Right renal pelvis (tissue), 4 donors: ENCODE measurements around the gene VARS1. TPM values are rescaled to one million over a fixed set of nuclear protein-coding genes. Genes with fewer than 3 reads are reported as not detected.
"Not testable (repeated sequence)": the region's sequence is repeated elsewhere in the genome, so short reads cannot be mapped to it uniquely, and the experiment has no call there.

Source experiments
- DNase-seq, 4 donors: peaks; one replicate each; pipeline ENCODE4 v3.0.0-alpha.2; 2013; ENCODE audit warnings: low read depth in 4 of 4, low spot score in 3 of 4, missing footprints in 1 of 4
- polyA plus RNA-seq, 4 donors: library from polyadenylated mRNA; unstranded; fragments of 120-200 nt; gene quantifications; one replicate each; pipeline ENCODE4 v1.2.1, GENCODE V29; 2013; ENCODE audit not compliant: insufficient read length in 4 of 4

Gene VARS1
- polyA plus RNA-seq, 4 donors: 56.8 to 59.8 (median 59.0) TPM

DNA sequence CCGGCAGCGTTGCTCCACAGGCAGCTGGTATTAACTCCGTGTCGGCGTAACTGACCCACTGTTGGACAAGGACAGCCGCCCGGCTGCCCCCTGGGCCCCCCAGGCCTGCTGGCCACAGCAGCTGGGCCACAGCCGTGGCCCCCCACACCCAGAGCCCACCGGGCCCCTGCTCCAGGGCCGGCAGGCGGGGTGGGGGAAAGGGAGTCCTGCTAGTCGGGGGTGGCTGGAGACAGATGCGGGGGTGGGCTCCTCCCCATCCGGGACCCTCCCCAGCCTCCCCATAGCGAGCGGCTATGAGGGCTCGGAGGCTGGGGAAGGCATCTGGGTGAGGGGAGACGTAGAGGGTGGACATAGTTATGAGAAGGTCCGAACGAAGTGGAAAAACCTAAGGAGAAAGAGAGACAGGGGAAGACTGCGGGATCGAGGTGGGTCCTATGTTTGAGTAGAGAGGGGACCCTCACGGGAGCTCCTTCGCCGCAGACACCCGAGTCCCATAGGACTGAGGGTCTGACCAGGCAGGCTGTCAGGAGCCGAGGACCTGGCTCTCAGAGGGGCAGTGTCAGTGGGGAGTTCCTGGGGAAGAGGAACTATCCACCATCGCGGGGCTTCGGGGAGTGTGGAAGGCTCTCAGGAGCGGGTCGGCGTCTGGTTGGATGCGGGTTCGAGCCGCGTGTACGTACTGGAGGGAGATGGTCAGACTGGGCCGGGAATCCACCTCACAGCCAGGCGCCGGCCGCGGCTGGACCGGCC lies 511 bp downstream of the VARS1 start:
- DNase-seq: no peak

DNA sequence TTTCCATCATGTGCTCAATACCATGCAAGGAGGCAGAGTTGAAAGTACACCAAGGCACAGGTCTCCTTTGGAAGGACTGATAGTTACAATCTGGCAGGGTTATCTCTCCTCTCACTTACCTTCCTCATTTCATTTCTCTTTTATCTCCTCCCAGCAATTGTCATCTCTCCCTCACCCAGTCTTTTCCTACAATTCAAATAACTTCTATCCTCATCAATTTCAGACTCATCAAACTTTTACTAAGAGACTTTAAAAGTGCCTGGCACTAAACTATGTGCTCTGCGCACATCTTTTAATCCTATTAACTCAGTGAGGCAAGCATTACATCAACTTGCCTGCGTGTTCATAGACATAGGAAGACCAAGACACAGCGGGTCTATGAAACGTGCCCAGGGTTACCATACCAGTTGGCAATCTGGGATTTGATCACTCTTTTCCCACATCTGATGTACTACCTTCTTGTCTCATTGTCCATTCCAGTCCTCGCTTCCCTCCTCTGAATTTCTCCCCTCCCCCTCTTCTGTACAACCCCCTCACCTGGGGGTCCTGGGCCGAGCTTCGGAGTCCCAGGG lies 1.2 kb downstream of the VARS1 start:
- no peak for DNase-seq

DNA sequence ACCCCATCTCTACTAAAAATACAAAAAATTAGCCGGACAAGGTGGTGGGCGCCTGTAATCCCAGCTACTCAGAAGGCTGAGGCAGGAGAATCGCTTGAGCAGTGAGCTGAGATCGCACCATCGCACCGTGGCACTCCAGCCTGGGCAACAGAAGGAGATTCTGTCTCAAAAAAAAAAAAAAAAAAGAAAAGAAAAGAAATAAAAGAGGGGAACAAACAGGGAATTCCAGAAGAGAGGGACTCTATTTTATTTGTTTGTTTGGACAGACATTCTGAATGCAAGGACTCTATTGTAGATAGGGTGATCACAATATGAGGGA lies 1.7 kb downstream of the VARS1 start:
- DNase-seq: not testable (repeated sequence)

DNA sequence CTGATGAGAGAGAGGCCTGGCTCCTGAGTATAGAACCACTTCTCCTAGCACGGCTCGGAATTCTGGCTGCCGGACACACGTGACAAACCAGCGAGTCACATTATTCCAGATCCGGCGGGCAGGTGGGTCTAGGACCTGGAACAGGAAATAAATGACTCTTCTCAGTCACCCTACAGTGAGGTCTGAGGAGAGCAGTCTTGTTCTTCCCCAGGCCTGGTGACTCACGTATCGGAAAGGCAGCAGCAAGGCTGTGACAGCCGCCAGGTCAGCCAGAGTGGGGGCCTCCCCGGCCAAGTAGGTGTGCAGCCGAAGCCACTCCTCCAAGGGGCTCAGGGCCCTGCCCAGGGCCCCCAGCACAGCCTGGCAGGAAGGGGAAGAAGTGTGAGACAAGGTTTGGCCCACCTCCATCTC lies 2.8 kb downstream of the VARS1 start:
- no peak for DNase-seq

DNA sequence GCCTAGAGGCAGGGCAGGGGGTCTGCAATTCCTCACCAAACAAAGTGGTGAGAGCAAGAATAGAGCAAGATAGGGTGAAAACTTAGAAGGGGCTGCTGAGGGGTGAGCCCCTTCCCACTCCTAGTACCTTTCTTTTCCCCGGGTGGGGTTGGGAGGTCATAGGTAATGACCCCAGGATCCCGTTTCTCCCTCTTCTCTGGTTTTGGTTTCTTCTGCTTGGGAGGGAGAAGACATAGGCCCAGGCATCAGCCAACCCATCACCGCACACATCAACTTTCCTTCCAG lies 3.5 kb downstream of the VARS1 start:
- no peak for DNase-seq

DNA sequence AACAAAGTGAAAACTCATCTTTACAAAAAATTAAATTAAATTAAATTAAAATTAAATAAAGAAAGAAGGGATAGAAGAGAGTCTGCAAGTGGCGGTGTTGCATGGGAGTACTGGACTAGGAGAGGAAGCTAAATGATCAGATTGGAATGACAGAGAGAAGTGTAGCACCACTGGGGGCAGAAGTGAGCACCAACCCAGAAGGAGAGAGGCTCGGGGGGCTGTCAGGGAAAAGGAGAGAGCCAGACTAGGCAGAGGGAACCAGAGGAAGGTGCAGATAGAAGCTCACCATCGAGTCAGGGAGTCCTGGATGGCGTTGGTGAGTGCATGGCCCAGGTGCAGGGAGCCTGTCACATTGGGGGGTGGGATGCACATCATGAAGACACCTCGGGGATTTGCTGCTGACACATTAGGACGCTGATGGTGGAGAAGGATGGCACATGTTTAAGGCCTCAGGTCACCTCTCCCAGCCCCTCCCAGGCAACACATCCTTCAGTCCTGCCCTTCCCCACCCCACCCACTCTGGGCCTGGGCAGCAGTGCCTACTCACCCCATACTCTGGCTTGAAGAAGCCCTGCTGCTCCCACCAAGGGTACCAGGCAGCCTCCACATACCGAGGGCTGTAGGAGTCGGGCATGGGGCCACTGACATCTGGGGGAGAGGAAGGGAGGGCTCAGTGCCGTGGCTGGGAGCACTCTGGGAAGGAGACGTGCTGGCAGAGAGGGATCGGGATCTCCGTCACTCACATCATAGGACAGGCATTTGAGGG lies 4.0 kb downstream of the VARS1 start:
- peak in 2 of 4 donors; percentile 51 to 55 for DNase-seq

DNA sequence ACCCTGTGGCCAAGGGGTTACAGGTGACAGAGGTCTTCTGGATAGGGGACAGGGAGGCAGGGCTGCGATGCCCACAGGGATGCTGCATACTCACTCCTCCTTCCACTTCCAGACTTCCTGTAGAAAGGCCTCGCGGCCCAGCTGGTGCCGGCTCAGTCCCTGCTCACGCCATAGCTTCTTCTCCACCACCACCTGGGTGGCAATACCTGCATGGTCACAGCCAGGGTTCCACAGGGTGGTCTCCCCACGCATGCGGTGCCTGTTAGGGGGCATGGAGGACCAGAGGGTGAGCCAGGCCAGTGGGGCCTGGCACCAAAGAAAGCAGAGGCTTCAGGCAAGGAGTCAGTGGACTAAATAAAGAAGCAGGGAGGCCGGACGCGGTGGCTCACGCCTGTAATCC lies 10.1 kb downstream of the VARS1 start:
- DNase-seq: no peak

DNA sequence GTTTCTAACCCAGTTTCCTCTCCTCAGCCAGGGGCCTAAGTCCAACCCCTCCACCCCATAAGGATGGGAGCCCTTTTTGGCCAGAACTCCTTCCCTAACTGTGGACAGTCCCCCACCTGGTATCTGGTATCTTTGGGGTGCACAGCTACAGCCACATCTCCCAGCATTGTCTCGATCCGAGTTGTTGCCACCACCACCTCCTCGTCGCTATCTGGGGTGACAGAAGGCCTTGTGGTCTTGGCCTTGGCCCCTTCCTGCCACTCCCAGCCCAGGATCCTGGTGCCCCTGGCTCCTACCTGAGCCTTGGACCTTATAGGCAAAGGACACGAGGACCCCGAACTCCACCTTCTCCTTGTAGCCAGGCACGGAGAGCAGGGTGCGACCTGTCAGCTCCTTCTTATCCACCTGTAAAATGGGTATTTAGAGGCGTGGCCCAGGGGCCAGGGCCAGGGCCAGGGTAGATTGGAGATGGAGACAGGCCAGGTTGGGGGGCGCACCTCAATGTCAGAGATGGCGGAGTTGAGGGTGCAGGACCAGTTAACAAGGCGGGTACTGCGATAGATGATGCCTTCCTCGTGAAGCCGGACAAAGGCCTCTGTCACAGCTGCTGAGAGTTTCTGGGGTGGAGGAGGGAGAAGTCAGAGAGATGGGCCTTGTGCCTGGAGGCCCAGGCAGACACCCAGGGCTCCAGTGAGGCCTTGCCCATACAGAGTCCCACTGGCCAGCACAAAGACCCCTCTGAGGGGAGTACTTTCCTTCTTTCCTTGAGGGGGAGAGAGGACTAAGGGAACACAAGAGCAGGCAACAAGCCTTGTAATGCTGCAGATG lies 11.2 kb downstream of the VARS1 start:
- no peak for DNase-seq

DNA sequence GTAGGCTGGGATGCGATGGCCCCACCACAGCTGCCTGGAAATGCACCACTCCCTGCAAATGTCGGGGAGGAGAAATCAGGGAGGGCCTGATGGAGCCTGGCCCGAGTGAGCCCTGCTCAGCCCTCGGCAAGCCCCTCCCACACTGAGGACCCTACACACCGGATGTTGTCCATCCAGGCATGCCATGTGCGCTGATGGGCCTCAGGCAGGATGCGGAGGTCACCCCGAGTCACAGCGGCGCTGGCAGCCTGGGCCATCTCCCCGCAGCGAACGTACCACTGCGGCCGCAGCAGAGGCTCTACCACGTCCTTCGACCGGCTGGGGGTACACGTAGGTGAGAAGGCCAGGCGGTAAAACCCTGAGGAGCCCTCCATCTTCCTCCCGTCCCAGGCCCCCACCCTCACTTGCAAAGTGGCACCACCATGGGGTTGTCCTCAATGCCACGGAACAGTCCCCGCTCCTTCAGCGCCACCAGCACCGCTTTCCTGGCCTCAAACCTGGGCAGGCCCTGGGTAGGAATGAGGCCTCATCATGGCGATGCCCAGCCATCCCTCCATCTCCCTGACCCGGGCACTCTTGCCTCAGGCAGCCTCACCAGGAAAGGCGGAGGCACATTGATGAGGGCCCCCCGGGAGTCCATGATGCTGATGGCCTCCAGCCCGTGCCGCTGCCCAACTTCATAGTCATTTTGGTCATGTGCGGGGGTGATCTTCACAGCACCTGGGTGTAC lies 13.3 kb downstream of the VARS1 start:
- no peak for DNase-seq

DNA sequence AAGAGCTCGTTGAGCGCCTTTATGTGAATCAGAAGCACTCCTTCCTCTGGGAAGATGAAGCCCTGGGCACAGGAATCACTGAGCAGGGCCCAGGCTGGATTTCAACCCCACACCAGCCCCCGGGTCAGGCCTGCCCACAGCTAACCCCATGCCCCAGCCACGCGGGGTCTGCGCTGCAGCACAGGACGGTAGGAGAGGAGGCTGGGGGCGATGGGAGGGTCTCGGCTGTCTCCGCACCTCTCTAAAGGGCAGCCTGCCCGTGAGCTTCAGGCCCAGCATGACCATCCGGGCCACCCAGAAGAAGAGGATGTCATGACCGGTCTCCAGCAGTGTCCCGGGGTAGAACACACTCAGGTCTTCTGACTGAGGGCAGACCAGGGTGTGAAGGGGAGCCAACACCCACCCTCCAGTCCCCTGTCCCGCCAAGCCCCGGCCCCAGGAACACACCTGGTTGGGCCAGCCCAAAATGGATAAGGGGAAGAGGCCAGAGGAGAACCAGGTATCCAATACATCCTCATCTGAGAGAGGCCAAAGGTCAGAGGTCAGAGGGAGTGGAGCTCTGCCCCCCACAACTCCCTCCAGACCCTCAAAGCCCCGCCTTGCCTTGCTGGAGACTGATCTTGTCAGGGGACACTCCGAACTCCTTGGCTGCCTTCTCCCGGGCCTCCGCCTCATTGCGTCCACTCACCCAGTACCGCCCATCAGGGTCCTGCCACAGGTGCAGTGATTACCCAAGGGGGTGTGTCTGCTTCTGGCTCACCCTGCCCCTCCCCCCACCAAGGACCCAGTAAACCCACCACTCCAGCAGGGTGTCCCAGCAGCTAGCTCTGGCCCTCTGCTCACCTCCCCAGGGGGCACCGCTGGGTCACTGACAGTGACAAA lies 14.1 kb downstream of the VARS1 start:
- no peak for DNase-seq

DNA sequence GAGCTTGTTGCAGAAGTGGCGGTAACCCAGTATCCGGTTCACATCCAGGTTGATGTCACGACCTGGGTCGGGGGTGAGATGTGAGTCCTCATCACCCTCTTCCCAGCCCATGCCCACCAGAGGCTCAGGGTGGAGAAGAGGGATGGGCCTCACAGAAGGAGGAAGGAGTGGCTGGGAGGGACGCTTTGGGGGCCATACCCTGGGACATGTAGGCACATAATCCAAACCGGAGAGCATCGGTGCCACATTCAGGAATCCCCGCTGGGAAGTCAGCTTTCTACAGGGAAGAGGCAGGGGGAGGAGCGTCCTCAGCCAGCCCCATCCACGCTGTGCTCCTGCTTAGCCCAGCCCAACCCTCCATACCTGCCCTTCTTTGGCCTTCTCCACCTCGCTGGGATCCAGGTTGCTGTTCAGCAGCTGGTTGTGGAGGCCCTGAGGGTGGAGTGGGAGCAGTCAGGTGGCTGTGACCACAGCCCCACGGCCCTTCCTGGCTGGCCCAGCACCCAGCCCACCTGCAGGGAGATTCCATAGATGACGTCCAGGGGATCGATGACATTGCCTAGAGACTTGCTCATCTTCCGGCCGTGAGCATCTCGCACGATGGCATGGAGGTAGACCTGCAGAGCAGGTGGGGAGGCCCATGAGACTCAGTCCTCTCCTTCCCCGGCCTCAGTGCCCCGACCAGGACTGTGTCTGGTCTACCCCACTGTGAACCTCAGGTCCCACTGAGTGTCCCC lies 14.9 kb downstream of the VARS1 start:
- no peak for DNase-seq

DNA sequence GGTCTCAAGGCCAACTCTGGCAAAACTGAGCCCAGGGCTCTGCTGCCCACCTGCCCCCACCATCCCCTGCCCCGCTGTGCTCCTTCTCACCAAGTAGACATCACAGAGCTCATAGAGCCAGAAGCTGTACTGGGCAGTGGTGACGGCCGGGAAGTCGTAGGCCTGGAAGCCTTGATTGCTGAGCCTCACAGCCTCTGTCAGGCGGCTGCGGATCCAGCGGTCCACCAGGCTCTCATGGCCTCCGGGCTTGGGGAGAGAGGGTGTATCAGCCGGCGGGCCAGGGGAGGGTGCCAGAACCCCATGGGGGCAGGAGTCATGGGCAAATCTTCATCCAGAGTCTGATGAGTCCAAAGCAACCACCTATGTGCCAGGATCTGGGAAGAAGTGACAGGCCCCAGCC lies 15.6 kb downstream of the VARS1 start:
- DNase-seq: no peak

DNA sequence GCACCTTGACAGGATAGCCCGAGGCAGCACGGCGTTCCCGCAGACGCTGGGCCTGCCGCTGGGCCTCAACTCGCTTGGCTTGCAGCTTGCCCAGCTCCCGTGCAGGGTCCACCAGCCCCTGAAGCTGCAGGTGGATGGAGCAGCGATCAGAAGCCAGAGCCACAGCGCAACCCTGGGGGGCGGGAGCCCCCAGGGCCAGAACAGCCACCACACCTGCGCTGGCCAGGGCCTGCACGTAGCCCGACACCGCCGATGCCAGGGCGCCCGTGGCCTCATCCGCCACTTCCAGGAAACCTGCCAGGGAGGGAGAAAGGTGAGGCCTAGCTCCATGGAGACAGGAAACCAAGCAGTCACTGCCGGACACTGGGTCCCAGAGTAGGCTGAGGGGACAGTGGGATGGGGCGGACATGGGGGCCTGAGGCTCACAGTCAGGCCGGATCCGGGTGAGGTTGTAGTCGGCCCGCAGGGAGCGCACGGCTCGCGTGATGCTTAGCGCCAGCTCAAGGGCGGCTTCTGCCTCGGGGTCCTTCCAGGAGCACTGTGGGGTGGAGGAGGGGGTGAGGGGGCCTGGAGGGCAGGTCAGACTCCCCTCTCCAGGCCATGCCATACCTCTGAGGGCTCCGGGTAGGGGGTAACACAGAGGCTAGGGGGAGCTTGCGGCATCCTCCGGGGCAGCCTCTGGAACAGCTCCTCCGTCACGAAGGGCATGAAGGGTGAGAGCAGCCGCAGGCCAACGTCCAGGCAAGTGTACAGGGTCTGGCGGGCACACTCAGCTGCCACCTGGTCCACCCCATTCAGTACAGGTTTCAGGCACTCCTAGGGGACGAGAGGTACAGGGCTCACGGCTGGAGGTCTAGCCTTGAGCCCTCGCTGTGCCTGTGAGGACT lies 16.3 kb downstream of the VARS1 start:
- DNase-seq: no peak

DNA sequence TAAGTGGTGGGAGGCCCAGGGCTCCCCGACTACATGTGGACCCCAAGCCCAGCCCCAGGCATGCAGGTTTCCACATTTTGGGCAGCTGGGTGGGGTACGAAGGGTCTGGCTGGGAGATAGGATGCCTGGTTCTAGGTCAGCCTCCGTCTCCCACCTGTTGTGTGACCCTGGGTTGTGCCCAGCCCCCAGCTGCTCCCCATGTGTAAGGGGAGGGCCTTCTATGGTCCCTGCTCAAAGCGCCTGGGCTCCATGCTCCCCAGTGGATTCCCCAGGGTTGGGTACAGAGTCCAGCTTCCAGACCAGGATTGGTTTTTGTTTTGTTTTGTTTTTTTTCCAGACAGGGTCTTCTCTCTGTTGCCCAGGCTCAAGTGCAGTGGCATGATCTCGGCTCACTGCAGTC lies 17.4 kb downstream of the VARS1 start:
- DNase-seq: no peak

DNA sequence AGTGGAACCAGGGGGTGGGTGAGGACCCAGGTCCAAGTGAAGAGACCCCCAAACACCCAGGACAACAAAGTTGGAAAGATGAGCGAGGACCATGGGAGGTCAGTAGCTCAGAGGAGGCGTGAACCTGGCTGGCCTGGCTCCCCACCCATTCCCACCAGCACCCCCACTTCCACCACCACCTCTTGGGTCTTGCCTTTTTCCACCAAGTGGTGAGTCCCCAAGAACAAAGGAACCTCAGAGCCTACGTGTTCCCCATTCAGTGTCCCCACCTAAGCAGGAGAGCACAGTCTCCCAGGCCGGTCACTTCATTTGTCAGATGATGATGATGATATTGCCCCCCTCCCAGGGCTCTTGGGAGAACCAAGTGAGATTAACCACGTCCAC lies 17.9 kb downstream of the VARS1 start:
- DNase-seq: no peak

DNA sequence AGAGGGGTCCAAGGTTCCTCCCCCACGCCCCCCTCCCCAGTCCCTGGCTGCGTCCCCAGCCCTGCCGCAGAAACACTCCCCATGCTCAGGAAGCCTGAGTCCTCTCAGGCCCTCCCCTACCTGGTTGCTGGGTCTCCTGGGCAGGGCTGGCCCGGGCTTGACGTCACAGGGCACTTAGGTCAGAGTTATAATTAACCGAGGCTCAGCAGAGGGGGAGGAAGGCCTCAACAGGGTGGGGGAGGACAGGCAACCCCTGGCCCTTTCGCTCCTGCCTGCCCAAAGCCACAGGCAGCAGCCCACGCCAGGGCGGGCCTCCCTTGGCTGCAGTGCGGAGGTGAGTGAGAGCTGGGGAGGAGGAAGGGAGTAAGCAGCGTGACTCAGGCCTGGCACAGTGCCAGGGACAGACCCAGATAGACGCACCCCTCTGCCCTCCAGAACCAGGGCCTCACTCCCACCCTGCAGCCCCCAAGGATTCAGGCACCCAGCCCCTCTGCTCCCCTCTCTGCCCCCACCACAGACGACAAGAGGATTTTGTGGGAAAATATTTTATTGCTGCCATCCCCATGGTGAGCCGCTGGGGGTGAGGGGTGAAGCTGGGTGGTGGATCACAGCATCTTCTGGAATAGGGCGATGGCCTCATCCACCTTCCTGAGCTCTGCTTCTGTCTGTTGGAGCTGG lies 18.4 kb downstream of the VARS1 start, which contains the start of gene VWA7:
TSS of gene VWA7 (minus strand) at position 340 of the 678 bp plus-strand sequence. CDS start 549 bp downstream, outside the sequence.
- peak; percentile 67 to 85 (median 71) for DNase-seq

DNA sequence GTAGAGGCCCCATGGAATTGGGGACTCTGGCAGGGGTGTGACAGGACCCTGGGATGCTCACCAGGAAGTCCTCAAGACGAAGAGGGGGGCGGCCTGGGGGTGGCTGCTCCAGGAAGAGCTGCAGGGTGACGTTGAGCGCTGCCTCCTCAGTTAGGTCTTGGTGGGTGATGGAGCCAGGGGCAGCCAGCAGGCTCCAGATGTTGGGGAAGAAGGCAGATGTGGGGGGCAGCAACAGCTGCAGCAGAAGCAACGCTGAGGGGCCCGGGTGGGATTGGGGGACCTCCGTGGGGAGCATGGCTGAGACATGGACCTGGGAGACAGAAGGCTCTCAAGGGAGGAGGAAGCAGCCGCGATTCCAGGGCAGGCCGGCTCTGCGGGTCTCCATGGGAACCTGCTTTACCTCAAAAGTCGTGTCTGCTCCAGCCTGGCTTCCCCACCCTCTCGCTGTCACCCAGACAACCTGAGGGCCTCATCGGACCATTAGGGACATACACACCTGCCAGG lies 19.0 kb downstream of the VARS1 start:
- DNase-seq: no peak
